HepG2 (cell line): ENCODE data around the gene DRC7. TPM values are rescaled to one million over a fixed set of nuclear protein-coding genes. Genes with fewer than 3 reads are reported as not detected.

Experiments used
- BCL6 ChIP-seq: IDR thresholded peaks from 2 replicates; pipeline ENCODE4 v1.6.1; 2016; ENCODE audit warnings: missing genetic modification reagents, missing compliant biosample characterization
- CREM ChIP-seq, 2 experiments: sonication (generic) in 1 of 2; formaldehyde crosslinking in 1 of 2; IDR thresholded peaks; 2 replicates each; pipeline versions ENCODE4 v1.4.0 to v1.6.1; 2016 to 2020; ENCODE audit warnings: antibody characterized with exemption in 1 of 2, mild to moderate bottlenecking in 1 of 2, missing genetic modification reagents in 1 of 2
- EHMT2 ChIP-seq: fragments of 200-600 bp; sonication (generic); IDR thresholded peaks from 2 replicates; pipeline ENCODE4 v1.7.0; 2017; ENCODE audit warnings: antibody characterized with exemption, low read depth, low read length, borderline replicate concordance
- KDM1A ChIP-seq: IDR thresholded peaks from 2 replicates; pipeline ENCODE4 v1.6.1; 2016; ENCODE audit warnings: missing compliant biosample characterization
- NBN ChIP-seq: fragments of 450-650 bp; conservative IDR thresholded peaks from 2 replicates; pipeline ENCODE4 v1.6.1; 2017
- NFATC3 ChIP-seq: sonication (generic); formaldehyde crosslinking; IDR thresholded peaks from 2 replicates; pipeline ENCODE4 v1.5.1; 2020; ENCODE audit warnings: mild to moderate bottlenecking, missing genetic modification reagents
- NKX3-1 ChIP-seq: sonication (generic); formaldehyde crosslinking; IDR thresholded peaks from 2 replicates; pipeline ENCODE4 v1.5.0; 2020; ENCODE audit warnings: missing genetic modification reagents
- RCOR2 ChIP-seq: IDR thresholded peaks from 2 replicates; pipeline ENCODE4 v1.6.1; 2016; ENCODE audit warnings: missing biosample characterization, missing genetic modification reagents
- SIX4 ChIP-seq: sonication (generic); formaldehyde crosslinking; IDR thresholded peaks from 2 replicates; pipeline ENCODE4 v1.4.0; 2020; ENCODE audit warnings: missing genetic modification reagents
- TAF1 ChIP-seq: sonication (generic); formaldehyde crosslinking; IDR thresholded peaks from 2 replicates; pipeline ENCODE4 v1.4.0; 2020; ENCODE audit warnings: missing genetic modification reagents
- TBX3 ChIP-seq: fragments of 450-650 bp; IDR thresholded peaks from 2 replicates; pipeline ENCODE4 v1.6.1; 2017; ENCODE audit warnings: antibody characterized with exemption, mild to moderate bottlenecking, inconsistent platforms, borderline replicate concordance
- XBP1 ChIP-seq: sonication (generic); formaldehyde crosslinking; IDR thresholded peaks from 2 replicates; pipeline ENCODE4 v1.5.0; 2020; ENCODE audit warnings: missing genetic modification reagents
- ZNF292 ChIP-seq: sonication (generic); formaldehyde crosslinking; IDR thresholded peaks from 2 replicates; pipeline ENCODE4 v1.8.1; 2022; ENCODE audit warnings: mild to moderate bottlenecking, low read depth, missing genetic modification reagents, borderline replicate concordance
- ZNF569 ChIP-seq: sonication (generic); formaldehyde crosslinking; IDR thresholded peaks from 2 replicates; pipeline ENCODE4 v1.5.0; 2020; ENCODE audit warnings: mild to moderate bottlenecking, missing genetic modification reagents, moderate library complexity, borderline replicate concordance
- ZNF761 ChIP-seq: sonication (generic); formaldehyde crosslinking; conservative IDR thresholded peaks from 2 replicates; pipeline ENCODE4 v1.4.0; 2020; ENCODE audit warnings: mild to moderate bottlenecking, missing genetic modification reagents
- ZNF772 ChIP-seq: sonication (generic); formaldehyde crosslinking; IDR thresholded peaks from 2 replicates; pipeline ENCODE4 v1.5.0; 2020; ENCODE audit warnings: mild to moderate bottlenecking, missing genetic modification reagents
- ZNF773 ChIP-seq: sonication (generic); formaldehyde crosslinking; IDR thresholded peaks from 2 replicates; pipeline ENCODE4 v1.4.0; 2020; ENCODE audit warnings: missing genetic modification reagents, borderline replicate concordance
- ZNF788 ChIP-seq: sonication (generic); formaldehyde crosslinking; IDR thresholded peaks from 2 replicates; pipeline ENCODE4 v1.5.0; 2020; ENCODE audit warnings: mild to moderate bottlenecking, missing genetic modification reagents, borderline replicate concordance
- ZNF790 ChIP-seq: sonication (generic); formaldehyde crosslinking; IDR thresholded peaks from 2 replicates; pipeline ENCODE4 v1.8.0; 2022; ENCODE audit warnings: missing genetic modification reagents, mild to moderate bottlenecking, borderline replicate concordance
- polyA plus RNA-seq, 8 experiments: library from polyadenylated mRNA; depleted of rRNA in 3 of 8; stranded (reverse) in 7 of 8; unstranded in 1 of 8; fragments of >200 nt; fragmentation: Illumina TruSeq in 4 of 8; extraction: Trizol in 4 of 8; gene quantifications; 2 replicates each; pipeline versions ENCODE4 v1.2.1 to v1.2.3, GENCODE V29; 2011 to 2016; ENCODE audit warnings: low read depth in 4 of 8, missing spikeins in 1 of 8, mixed read lengths in 1 of 8; ENCODE audit not compliant: insufficient read depth in 1 of 8
- total RNA-seq, 5 experiments: library from RNA; depleted of rRNA; stranded (reverse); fragments of >200 nt; fragmentation: Illumina TruSeq; extraction: Trizol; gene quantifications; 2 replicates each; pipeline ENCODE4 v1.2.3, GENCODE V29; 2016; ENCODE audit warnings: low read depth in 1 of 5
- TF ChIP-seq, protein P1 (sequence below): sonication (generic); formaldehyde crosslinking; IDR thresholded peaks from 2 replicates; pipeline ENCODE4 v1.9.0; 2021; ENCODE audit warnings: missing genetic modification reagents, mild to moderate bottlenecking, borderline replicate concordance
- TF ChIP-seq, protein P2 (sequence below): sonication (generic); formaldehyde crosslinking; IDR thresholded peaks from 2 replicates; pipeline ENCODE4 v1.4.0; 2020; ENCODE audit warnings: low read depth, mild to moderate bottlenecking, missing genetic modification reagents
- TF ChIP-seq, protein P3 (sequence below): sonication (generic); formaldehyde crosslinking; IDR thresholded peaks from 2 replicates; pipeline ENCODE4 v1.5.1; 2020; ENCODE audit warnings: missing genetic modification reagents, mild to moderate bottlenecking, borderline replicate concordance
- TF ChIP-seq, protein P4 (sequence below): sonication (generic); formaldehyde crosslinking; IDR thresholded peaks from 2 replicates; pipeline ENCODE4 v1.8.0; 2022; ENCODE audit warnings: low read depth, missing genetic modification reagents
- TF ChIP-seq, protein P5 (sequence below): IDR thresholded peaks from 2 replicates; pipeline ENCODE4 v1.6.1; 2016; ENCODE audit warnings: low read depth, borderline replicate concordance
- TF ChIP-seq, protein P6 (sequence below): sonication (generic); formaldehyde crosslinking; IDR thresholded peaks from 2 replicates; pipeline ENCODE4 v1.8.1; 2023; ENCODE audit warnings: missing genetic modification reagents, mild to moderate bottlenecking, borderline replicate concordance

DRC7 gene
- total and polyA plus RNA-seq, 2 of the 13 experiments (the other 11 are each of a cell fraction or from before 2014, with no cell fraction given), result 2.7 to 3.4 TPM

DNA sequence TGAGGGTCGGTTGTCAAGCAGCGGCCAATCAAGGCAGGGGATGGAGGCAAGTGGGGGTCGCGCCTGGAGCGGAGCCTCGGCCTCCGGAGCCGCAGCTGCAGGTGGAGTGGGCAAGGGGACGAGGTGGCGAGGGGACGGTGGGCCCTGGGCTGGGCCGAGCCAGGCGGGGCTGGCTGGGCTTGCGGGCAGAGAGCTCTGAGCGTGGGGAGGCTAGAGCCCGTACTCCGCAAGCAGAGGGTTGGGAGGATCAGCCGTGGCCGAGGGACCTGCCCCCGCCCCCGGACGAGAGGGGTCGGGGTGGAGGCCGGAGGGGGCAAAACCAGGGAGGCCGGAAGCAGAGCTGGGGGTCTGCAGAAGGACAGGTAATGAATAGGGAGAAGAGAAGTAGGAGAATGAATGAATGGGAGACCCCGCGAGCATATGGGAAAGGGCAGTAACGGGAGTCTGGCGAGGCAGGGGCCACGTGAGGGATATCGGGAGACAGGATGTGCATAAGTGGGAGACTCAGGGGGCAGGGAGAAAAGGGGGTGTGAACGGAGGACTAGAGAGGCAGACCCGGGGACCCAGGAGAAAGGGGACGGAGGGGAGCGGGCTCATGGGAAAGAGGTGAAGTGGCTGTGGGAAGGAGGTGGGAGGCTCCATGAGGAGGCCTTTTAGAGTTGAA lies 41.3 kb downstream of the DRC7 start, which contains the start of gene KATNB1 (continued):
- TF ChIP-seq, protein P1, sequence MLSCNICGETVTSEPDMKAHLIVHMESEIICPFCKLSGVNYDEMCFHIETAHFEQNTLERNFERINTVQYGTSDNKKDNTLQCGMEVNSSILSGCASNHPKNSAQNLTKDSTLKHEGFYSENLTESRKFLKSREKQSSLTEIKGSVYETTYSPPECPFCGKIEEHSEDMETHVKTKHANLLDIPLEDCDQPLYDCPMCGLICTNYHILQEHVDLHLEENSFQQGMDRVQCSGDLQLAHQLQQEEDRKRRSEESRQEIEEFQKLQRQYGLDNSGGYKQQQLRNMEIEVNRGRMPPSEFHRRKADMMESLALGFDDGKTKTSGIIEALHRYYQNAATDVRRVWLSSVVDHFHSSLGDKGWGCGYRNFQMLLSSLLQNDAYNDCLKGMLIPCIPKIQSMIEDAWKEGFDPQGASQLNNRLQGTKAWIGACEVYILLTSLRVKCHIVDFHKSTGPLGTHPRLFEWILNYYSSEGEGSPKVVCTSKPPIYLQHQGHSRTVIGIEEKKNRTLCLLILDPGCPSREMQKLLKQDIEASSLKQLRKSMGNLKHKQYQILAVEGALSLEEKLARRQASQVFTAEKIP (CRISPR knock-in tag), result no peak
- TF ChIP-seq ZNF569 (CRISPR knock-in tag) (no peak), TAF1 (peak; percentile 34), KDM1A (no peak), ZNF788 (no peak), RCOR2 (CRISPR knock-in tag) (no peak), NKX3-1 (no peak), ZNF292 (CRISPR knock-in tag) (no peak), ZNF773 (CRISPR knock-in tag) (no peak), ZNF761 (CRISPR knock-in tag) (0 out of 2 replicates have a peak, but pooled peaks have one; percentile 85), ZNF772 (no peak; the same call in 1 of the 2 replicates), TBX3 (no peak), BCL6 (CRISPR knock-in tag) (peak; percentile 17; the same call in 1 of the 2 replicates), XBP1 (CRISPR knock-in tag) (no peak), CREM (IDR thresholded peaks at IDR 0.05) (no peak), CREM (CRISPR knock-in tag; IDR thresholded peaks at IDR 0.05) (no peak), EHMT2 (no peak), NBN (no peak), NFATC3 (CRISPR knock-in tag) (no peak), SIX4 (CRISPR knock-in tag) (0 out of 2 replicates have a peak, but pooled peaks have one; percentile 6), ZNF790 (CRISPR knock-in tag) (no peak)
- TF ChIP-seq, protein P2, sequence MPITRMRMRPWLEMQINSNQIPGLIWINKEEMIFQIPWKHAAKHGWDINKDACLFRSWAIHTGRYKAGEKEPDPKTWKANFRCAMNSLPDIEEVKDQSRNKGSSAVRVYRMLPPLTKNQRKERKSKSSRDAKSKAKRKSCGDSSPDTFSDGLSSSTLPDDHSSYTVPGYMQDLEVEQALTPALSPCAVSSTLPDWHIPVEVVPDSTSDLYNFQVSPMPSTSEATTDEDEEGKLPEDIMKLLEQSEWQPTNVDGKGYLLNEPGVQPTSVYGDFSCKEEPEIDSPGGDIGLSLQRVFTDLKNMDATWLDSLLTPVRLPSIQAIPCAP (CRISPR knock-in tag), result no peak; the same call in 1 of the 2 replicates
- TF ChIP-seq, protein P3, sequence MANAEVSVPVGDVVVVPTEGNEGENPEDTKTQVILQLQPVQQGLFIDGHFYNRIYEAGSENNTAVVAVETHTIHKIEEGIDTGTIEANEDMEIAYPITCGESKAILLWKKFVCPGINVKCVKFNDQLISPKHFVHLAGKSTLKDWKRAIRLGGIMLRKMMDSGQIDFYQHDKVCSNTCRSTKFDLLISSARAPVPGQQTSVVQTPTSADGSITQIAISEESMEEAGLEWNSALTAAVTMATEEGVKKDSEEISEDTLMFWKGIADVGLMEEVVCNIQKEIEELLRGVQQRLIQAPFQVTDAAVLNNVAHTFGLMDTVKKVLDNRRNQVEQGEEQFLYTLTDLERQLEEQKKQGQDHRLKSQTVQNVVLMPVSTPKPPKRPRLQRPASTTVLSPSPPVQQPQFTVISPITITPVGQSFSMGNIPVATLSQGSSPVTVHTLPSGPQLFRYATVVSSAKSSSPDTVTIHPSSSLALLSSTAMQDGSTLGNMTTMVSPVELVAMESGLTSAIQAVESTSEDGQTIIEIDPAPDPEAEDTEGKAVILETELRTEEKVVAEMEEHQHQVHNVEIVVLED (CRISPR knock-in tag), result no peak
- TF ChIP-seq, protein P4, sequence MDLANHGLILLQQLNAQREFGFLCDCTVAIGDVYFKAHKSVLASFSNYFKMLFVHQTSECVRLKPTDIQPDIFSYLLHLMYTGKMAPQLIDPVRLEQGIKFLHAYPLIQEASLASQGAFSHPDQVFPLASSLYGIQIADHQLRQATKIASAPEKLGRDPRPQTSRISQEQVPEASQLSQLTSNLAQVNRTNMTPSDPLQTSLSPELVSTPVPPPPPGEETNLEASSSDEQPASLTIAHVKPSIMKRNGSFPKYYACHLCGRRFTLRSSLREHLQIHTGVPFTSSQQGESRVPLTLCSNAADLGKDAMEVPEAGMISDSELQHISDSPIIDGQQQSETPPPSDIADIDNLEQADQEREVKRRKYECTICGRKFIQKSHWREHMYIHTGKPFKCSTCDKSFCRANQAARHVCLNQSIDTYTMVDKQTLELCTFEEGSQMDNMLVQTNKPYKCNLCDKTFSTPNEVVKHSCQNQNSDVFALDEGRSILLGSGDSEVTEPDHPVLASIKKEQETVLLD (CRISPR knock-in tag), result no peak
- TF ChIP-seq, protein P5, sequence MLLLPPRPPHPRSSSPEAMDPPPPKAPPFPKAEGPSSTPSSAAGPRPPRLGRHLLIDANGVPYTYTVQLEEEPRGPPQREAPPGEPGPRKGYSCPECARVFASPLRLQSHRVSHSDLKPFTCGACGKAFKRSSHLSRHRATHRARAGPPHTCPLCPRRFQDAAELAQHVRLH (CRISPR knock-in tag), result no peak
- TF ChIP-seq, protein P6, sequence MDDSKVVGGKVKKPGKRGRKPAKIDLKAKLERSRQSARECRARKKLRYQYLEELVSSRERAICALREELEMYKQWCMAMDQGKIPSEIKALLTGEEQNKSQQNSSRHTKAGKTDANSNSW (CRISPR knock-in tag), result no peak
